ENCODE results near the gene CMTR1. TPM values are rescaled to one million over a fixed set of nuclear protein-coding genes. Genes with fewer than 3 reads are reported as not detected.

CMTR1 gene
- total and polyA plus RNA-seq, 2 donors from 2014 or later, result 17.3 to 35.6 TPM

GRCh38 chr6:37406726-37407341 lies 26.2 kb upstream of the CMTR1 start:
- Histone ChIP-seq H3K9ac (ENCODE audit: low read length in 3 of 3) (no peak overlapping the region), H3K27ac (ENCODE audit: low read depth in 2 of 2, low read length in 2 of 2) (no peak overlapping the region), H3K4me1 (ENCODE audit: control insufficient read depth in 2 of 3, insufficient read depth in 2 of 3, low read depth in 1 of 3, low read length in 3 of 3) (no peaks in the 10 kb centered on the region), H3K27me3 (ENCODE audit: control insufficient read depth, insufficient read depth, low read length) (no peaks in the 10 kb centered on the region), H3K4me3 (ENCODE audit: low read length in 3 of 3) (no peak overlapping the region), H3K9me3 (ENCODE audit: control insufficient read depth in 2 of 3, insufficient read depth in 1 of 3, low read length in 3 of 3) (no peaks in the 10 kb centered on the region), H3K36me3 (ENCODE audit: control insufficient read depth in 2 of 3, insufficient read depth in 3 of 3, low read length in 3 of 3) (no peaks in the 10 kb centered on the region)
- TF ChIP-seq CTCF (IDR thresholded peaks at IDR 0.05; ENCODE audit: borderline replicate concordance, extremely low read depth, insufficient read depth), result no peak
- DNase-seq (no peak), FAIRE-seq (no peak)
- intact Hi-C loops (cut with DNase I), result no loop called here

DNA sequence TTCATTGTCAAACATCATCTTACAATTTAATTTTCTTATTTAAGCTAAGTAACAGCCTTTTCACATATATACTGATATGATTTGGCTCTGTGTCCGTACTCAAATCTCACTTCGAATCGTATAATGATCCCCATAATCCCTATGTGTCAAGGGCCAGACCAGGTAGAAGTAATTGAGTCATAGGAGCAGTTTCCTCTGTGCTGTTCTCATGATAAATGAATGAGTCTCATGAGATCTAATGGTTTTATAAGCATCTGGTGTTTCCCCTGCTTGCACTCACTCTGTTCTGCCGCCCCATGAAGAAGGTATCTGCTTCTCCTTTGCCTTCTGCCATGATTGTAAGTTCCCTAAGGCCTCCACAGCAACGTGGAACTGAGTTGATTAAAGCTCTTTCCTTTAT lies 25.1 kb upstream of the CMTR1 start:
- H3K4me1 ChIP-seq (ENCODE audit: control insufficient read depth in 2 of 3, insufficient read depth in 2 of 3, low read depth in 1 of 3, low read length in 3 of 3), result no peaks in the 10 kb centered on the region
- no peak for FAIRE-seq
- intact Hi-C loops (cut with DNase I), result no loop called here
- H3K27me3 ChIP-seq (ENCODE audit: control insufficient read depth, insufficient read depth, low read length), result no peaks in the 10 kb centered on the region
- H3K9me3 ChIP-seq (ENCODE audit: control insufficient read depth in 2 of 3, insufficient read depth in 1 of 3, low read length in 3 of 3), result no peaks in the 10 kb centered on the region
- TF ChIP-seq CTCF (IDR thresholded peaks at IDR 0.05; ENCODE audit: borderline replicate concordance, extremely low read depth, insufficient read depth), result no peak
- no peak overlapping the region for H3K27ac ChIP-seq (ENCODE audit: low read depth in 2 of 2, low read length in 2 of 2)
- H3K36me3 ChIP-seq (ENCODE audit: control insufficient read depth in 2 of 3, insufficient read depth in 3 of 3, low read length in 3 of 3), result no peaks in the 10 kb centered on the region
- H3K4me3 ChIP-seq (ENCODE audit: low read length in 3 of 3), result no peak overlapping the region
- H3K9ac ChIP-seq (ENCODE audit: low read length in 3 of 3), result no peak overlapping the region
- DNase-seq, result no peak

DNA sequence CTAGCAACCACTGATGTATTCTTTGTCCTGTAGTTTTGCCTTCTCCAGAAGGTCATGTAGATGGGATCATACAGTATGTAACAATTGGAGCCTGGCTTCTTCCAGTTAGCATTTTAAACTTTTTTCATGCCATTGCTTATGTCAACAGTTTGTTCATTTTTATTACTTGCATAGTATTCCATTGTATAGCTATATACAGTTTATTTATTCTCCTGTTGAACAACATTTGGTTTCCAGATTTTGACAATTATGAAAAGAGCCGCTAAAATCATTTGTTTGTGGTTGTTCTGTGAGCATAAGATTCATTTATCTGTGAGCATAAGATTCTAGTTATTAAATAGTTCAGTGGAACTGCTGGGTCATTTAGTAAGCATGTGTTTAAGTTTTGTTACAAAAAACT lies 23.5 kb upstream of the CMTR1 start:
- no peak overlapping the region for H3K27ac ChIP-seq (ENCODE audit: low read depth in 2 of 2, low read length in 2 of 2)
- H3K4me3 ChIP-seq (ENCODE audit: low read length in 3 of 3), result no peak overlapping the region
- FAIRE-seq, result no peak
- TF ChIP-seq CTCF (IDR thresholded peaks at IDR 0.05; ENCODE audit: borderline replicate concordance, extremely low read depth, insufficient read depth), result no peak
- no peaks in the 10 kb centered on the region for H3K36me3 ChIP-seq (ENCODE audit: control insufficient read depth in 2 of 3, insufficient read depth in 3 of 3, low read length in 3 of 3)
- DNase-seq, result no peak
- H3K4me1 ChIP-seq (ENCODE audit: control insufficient read depth in 2 of 3, insufficient read depth in 2 of 3, low read depth in 1 of 3, low read length in 3 of 3), result no peaks in the 10 kb centered on the region
- no peak overlapping the region for H3K9ac ChIP-seq (ENCODE audit: low read length in 3 of 3)
- intact Hi-C loops (cut with DNase I), result no loop called here
- no peaks in the 10 kb centered on the region for H3K9me3 ChIP-seq (ENCODE audit: control insufficient read depth in 2 of 3, insufficient read depth in 1 of 3, low read length in 3 of 3)
- H3K27me3 ChIP-seq (ENCODE audit: control insufficient read depth, insufficient read depth, low read length), result no peaks in the 10 kb centered on the region

- Histone ChIP-seq H3K4me1 (ENCODE audit: control insufficient read depth in 2 of 3, insufficient read depth in 2 of 3, low read depth in 1 of 3, low read length in 3 of 3) (no peaks in the 10 kb centered on the region), H3K27me3 (ENCODE audit: control insufficient read depth, insufficient read depth, low read length) (no peaks in the 10 kb centered on the region), H3K36me3 (ENCODE audit: control insufficient read depth in 2 of 3, insufficient read depth in 3 of 3, low read length in 3 of 3) (no peaks in the 10 kb centered on the region), H3K27ac (ENCODE audit: low read depth in 2 of 2, low read length in 2 of 2) (no peak overlapping the region), H3K9me3 (ENCODE audit: control insufficient read depth in 2 of 3, insufficient read depth in 1 of 3, low read length in 3 of 3) (peaks cover 0 to 6% (median 0%) of the 10 kb centered on the region in 3 donors), H3K9ac (ENCODE audit: low read length in 3 of 3) (no peak overlapping the region), H3K4me3 (ENCODE audit: low read length in 3 of 3) (no peak overlapping the region)
- no peak for TF ChIP-seq CTCF (IDR thresholded peaks at IDR 0.05; ENCODE audit: borderline replicate concordance, extremely low read depth, insufficient read depth)
- DNase-seq, result no peak
- intact Hi-C loops (cut with DNase I), result no loop called here
- no peak for FAIRE-seq
These were observed 15.6 kb upstream of the CMTR1 start for GRCh38 chr6:37417393-37417792.
